ENCODE data around the gene SLC49A3. TPM values are rescaled to one million over a fixed set of nuclear protein-coding genes. Genes with fewer than 3 reads are reported as not detected.

Gene SLC49A3
- total and polyA plus RNA-seq, 12 donors = 1.4 to 24.5 (median 7.3) TPM

DNA sequence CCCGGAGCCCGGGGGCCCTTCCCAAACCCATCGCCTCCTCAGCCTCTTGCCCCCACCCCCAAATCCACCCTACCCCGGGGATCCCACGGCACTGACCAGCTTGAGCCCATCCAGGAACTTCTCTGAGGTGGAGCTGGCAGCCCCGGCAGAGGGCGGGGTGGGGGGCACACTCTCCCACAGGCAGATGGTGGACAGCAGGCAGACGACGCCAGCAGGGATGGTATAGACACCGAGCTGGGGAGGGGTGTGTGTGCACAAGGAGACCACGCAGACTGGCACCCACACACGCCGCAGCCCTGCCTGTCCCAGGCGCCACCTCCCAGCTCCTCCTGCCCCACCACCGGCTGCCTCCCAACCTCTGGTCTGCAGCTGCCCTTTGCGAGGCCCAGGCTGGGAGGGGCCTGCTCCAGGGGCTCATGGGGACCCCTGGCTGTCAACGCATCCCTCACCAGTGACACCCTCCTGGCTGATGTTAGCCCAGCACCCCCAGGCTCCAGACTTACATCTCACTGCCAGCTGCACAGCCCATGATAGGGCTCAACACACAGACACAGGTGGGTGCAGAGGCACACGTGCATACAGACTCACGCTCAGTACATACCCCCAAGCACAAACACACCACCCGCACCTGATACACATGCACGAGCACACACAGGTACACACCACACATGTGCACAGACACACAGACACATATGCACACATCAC is 4.2 kb downstream of the SLC49A3 start:
- H3K4me1 ChIP-seq (replicated peaks in 1 of 2) = peaks cover 29 to 50% of the 10 kb centered on the region in 2 donors

DNA sequence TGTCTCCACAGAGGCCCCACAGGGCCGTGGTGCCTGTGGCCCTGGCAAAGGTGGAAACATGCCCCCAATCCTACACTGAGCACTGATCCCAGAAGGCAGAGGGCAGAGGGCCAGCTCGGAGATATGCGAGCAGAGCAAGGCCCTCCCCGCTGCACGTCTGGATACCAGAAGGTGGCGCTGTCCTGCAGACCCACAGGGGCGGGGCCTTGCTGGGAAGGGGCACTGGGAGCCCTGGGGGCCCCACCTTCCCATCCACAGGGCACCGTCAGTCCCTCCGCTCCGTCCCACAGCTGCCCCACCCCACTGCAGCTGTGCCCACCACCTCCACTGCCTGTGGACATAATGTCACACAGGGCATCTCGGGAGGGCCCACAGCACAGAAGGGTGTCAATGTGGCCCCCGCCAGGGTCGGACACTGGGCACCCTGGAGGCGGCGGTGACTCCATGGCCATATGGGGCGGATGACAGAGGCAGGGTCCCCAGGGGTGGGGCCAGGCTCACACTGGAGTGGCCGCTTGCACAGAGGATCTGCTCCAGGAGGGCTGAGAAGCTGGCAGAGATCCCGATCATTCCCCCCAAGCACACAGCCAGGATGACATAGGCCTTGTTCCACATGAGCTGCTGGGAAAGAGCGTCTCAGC is 4.8 kb downstream of the SLC49A3 start:
- Histone ChIP-seq H3K9me3 (replicated peaks in 1 of 3) (no peaks in the 10 kb centered on the region), H3K27me3 (no peaks in the 10 kb centered on the region), H3K36me3 (replicated peaks in 1 of 2) (no peaks in the 10 kb centered on the region), H3K27ac (peak overlapping the region in 1 of 5 donors; percentile 2), H3K4me1 (replicated peaks in 1 of 2) (peaks cover 30 to 47% of the 10 kb centered on the region in 2 donors), H3K4me3 (no peak overlapping the region)
- peak; percentile 81 to 91 (median 87) for DNase-seq
- 32 to 62% (median 46%) methylated on average over 4 to 19 of the region's 19 CpGs for WGBS, 4 donors
- TF ChIP-seq, protein P1, sequence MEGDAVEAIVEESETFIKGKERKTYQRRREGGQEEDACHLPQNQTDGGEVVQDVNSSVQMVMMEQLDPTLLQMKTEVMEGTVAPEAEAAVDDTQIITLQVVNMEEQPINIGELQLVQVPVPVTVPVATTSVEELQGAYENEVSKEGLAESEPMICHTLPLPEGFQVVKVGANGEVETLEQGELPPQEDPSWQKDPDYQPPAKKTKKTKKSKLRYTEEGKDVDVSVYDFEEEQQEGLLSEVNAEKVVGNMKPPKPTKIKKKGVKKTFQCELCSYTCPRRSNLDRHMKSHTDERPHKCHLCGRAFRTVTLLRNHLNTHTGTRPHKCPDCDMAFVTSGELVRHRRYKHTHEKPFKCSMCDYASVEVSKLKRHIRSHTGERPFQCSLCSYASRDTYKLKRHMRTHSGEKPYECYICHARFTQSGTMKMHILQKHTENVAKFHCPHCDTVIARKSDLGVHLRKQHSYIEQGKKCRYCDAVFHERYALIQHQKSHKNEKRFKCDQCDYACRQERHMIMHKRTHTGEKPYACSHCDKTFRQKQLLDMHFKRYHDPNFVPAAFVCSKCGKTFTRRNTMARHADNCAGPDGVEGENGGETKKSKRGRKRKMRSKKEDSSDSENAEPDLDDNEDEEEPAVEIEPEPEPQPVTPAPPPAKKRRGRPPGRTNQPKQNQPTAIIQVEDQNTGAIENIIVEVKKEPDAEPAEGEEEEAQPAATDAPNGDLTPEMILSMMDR (IDR thresholded peaks at IDR 0.05) = peak; percentile 72 to 84 (median 76)
- no peak for TF ChIP-seq POLR2A (IDR thresholded peaks at IDR 0.05)
- intact Hi-C loops (cut with DNase I) = no loop called here

More for the DNA sequence above, 4.2 kb downstream of the SLC49A3 start:
- no peak overlapping the region for H3K4me3 ChIP-seq
- H3K27me3 ChIP-seq = no peaks in the 10 kb centered on the region
- H3K36me3 ChIP-seq (replicated peaks in 1 of 2) = no peaks in the 10 kb centered on the region
- H3K9me3 ChIP-seq (replicated peaks in 1 of 3) = no peaks in the 10 kb centered on the region
- intact Hi-C loops (cut with DNase I) = no loop called here
- peak in 1 of 7 donors; percentile 27 for DNase-seq
- TF ChIP-seq, protein P1 (IDR thresholded peaks at IDR 0.05) = no peak
- TF ChIP-seq POLR2A (IDR thresholded peaks at IDR 0.05) = no peak
- no peak overlapping the region for H3K27ac ChIP-seq
- WGBS, 4 donors = 86 to 95% (median 88%) methylated on average over 4 to 21 of the region's 21 CpGs

DNA sequence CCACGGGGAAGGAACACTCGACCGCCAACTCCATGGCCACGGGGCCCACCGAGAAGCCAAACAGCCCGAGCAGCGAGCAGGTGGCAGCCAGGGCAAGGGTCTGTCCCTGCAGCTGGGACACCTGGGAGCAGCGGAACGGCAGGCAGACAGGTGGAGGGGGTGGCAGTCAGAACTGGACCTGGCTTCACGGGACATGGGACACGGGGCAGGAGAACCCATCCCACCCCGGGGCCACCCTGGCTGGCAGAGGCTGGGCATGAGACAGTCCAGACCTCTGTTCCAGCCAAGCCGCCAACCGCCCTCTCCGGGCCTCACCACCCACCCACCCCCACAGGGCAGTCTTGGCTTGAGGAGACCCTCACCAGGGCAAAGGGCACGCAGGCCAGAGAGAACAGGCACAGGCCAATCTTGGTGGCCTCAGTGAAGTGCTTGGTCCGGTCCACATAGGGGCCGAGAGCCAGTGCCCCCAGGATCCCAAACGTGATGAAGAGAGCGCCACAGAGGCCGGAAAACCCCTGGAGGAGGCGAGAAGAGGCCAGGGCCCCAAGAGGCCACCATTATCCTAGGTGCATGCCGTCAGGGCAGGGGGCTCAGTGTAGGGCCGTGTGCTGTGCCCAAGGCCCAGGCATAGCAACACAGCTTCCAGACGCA is 5.6 kb downstream of the SLC49A3 start:
- no peaks in the 10 kb centered on the region for H3K27me3 ChIP-seq
- H3K4me3 ChIP-seq = no peak overlapping the region
- peaks cover 35 to 49% of the 10 kb centered on the region in 2 donors for H3K4me1 ChIP-seq (replicated peaks in 1 of 2)
- no peaks in the 10 kb centered on the region for H3K36me3 ChIP-seq (replicated peaks in 1 of 2)
- WGBS, 4 donors = 81 to 90% (median 85%) methylated on average over 5 to 25 of the region's 25 CpGs
- peak overlapping the region in 1 of 5 donors; percentile 2 for H3K27ac ChIP-seq
- TF ChIP-seq POLR2A (IDR thresholded peaks at IDR 0.05) = no peak
- TF ChIP-seq, protein P1 (IDR thresholded peaks at IDR 0.05) = no peak
- H3K9me3 ChIP-seq (replicated peaks in 1 of 3) = no peaks in the 10 kb centered on the region
- intact Hi-C loops (cut with DNase I) = no loop called here
- peak in 2 of 7 donors; percentile 14 to 40 for DNase-seq

DNA sequence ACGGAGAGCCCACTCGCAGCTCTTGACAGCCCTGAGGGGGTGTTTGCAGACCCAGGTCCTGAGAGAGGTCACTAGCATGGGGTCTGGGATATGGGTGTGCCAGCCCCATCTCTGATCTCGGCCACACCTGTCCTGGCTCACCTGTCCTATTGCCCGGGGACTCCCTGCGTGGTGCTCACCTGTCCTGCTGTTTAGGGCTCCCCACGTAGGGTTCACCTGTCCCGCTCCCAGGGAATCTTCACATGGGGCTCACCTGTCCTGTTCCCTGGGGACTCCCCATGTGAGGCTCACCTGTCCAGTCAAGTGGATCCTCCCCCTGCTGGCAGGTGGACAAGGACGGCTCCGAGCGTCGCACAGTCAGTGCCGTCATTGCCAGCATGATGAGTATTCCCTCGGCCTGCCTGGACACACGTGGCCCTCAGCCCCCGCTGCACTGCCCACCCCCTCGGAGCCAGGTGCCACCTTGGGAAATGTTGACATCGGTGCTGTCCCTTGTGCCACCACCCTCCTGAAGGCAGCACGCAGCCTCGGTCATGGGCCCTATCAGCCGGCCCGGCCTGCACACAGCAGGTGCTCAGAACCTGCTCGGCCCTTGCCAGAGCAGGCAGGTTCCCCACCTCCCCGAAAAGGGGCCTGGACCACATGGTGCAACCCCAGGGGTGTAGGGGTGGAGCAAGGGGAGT is 6.3 kb downstream of the SLC49A3 start:
- H3K27ac ChIP-seq = no peak overlapping the region
- intact Hi-C loops (cut with DNase I) = no loop called here
- H3K36me3 ChIP-seq (replicated peaks in 1 of 2) = no peaks in the 10 kb centered on the region
- WGBS, 4 donors = 65 to 94% (median 84%) methylated on average over 8 to 23 of the region's 23 CpGs
- DNase-seq = peak in 2 of 7 donors; percentile 38 to 59
- no peak overlapping the region for H3K4me3 ChIP-seq
- no peak for TF ChIP-seq POLR2A (IDR thresholded peaks at IDR 0.05)
- TF ChIP-seq, protein P1 (IDR thresholded peaks at IDR 0.05) = no peak
- peaks cover 30 to 46% of the 10 kb centered on the region in 2 donors for H3K4me1 ChIP-seq (replicated peaks in 1 of 2)
- H3K9me3 ChIP-seq (replicated peaks in 1 of 3) = no peaks in the 10 kb centered on the region
- no peaks in the 10 kb centered on the region for H3K27me3 ChIP-seq

Measured in adrenal gland (tissue), 12 donors.